Endometrial microvascular endothelial cells (primary cell): ENCODE data around the gene FHIT. TPM values are rescaled to one million over a fixed set of nuclear protein-coding genes. Genes with fewer than 3 reads are reported as not detected.
"Not testable (repeated sequence)": the region's sequence is repeated elsewhere in the genome, so short reads cannot be mapped to it uniquely, and the experiment has no call there.

Source experiments
- in situ Hi-C: cut with HindIII; loops from 2 replicates; pipeline ENCODE4 v1.10.0; 2017; ENCODE audit warnings: low sequenced_read_pairs, low pct_unique_long_range_greater_than_20kb; ENCODE audit errors: inconsistent ontology term
- total RNA-seq: library from RNA; depleted of rRNA; stranded (reverse); fragments of >200 nt; gene quantifications from one replicate; pipeline ENCODE4 v1.2.3, GENCODE V29; 2015; ENCODE audit errors: inconsistent ontology term

FHIT gene
- total RNA-seq, 1 donor from 2014 or later: 0.19 TPM

- in situ Hi-C loops: no loop called here
Observed at GRCh38 chr3:61078048-61078752, 173.1 kb downstream of the FHIT start.

DNA sequence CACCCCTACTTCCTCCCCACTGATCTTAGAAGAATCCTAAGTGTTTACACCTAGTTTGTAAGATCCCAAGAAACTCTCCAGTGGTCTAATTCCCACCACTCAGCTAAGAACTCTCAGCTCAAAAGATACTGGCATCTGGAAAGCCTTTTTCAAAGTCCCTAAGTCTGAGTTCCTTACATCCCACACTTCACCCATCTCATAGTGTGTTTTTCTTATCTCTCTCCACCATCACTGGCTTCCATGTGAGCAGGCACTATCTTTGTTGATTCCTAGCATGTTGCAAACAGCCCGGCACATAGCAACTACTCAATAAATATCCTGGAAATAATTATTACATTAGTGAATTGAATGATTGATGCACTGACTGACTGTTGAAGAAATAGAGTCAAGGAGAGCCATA is 173.7 kb downstream of the FHIT start:
- in situ Hi-C loops: no loop called here

GRCh38 chr3:61074783-61075182 is 176.5 kb downstream of the FHIT start:
- in situ Hi-C loops: no loop called here

DNA sequence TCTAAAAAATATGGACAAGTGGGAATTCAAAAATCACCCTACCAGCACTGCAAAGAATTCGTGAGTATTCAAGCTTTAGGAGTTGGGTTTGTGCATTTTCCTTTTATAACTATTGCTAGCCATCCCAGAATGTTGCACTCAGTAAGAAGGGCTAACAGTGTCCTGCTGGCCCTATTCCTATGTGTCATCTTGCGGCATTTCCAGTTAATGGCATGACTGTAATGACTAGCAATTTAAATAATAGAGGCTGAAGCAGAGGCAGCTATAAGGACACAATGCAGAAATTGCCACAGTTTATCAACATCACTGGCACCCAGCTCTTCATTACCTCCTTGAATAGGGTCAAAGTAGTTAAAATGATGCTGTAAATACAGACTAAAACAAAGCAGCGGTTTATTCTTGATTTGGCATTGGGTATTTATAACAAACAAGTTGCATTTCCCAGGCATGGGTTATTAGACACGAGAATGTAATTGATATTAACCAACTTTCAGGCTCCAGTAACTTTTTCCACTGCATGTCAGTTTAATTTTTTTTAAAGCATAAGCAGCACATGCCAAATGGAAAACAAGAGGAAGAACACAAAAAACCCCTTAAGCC is 177.6 kb downstream of the FHIT start:
- in situ Hi-C loops: no loop called here

DNA sequence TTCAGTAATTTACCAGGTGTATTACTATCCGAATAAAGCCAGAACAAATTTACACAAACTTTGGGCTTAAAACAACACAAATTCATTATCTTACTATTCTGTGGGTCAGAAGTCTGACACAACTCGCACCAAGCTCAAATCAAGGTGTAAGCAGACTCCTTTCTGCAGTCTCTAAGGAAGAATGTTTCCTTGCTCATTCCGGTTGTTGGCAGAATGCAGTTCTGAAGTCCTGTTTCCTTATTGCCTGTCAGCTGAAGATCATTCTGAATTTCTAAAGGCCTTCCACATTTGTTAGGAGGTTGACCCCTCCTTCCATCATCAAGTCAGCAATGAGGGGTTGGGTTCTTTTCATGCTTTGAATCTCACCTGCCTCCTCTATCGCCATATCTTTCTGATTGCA is 183.2 kb downstream of the FHIT start:
- in situ Hi-C loops: no loop called here

- in situ Hi-C loops: no loop called here
Observed at GRCh38 chr3:61066800-61067199, 184.5 kb downstream of the FHIT start.

GRCh38 chr3:61066222-61066621 is 185.0 kb downstream of the FHIT start:
- in situ Hi-C loops: not testable (repeated sequence)

GRCh38 chr3:61065451-61066011 is 185.7 kb downstream of the FHIT start:
- in situ Hi-C loops: no loop called here

DNA sequence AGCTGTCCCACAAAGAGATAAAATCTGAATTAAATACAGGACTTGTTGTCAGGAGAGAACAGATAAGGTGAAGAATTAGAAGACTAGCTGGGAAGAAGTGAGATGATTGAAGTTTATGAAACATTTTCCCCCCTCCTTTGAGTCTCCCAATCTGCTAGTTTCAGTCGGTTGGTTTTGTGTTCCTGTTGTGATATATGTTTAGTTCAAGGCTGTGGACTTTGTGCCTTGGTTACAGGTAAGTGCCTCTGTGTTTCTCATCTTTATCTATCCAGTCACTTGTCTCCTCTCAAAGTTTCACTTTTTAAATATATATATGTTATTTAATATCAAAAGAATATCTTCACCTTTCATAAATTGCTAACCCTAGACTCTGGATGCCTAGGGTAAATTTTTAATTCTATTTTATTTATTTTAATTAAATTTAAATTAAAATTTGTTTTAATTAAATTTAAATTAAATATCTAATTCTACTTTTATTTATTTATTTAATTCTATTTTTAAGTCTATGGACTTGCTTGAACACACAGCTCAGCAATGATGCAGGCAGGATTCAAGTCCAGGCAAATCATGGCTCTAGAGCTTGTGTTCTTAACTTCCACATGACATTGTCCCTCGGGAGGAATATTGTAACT is 190.0 kb downstream of the FHIT start:
- in situ Hi-C loops: no loop called here

GRCh38 chr3:61060411-61060861 is 190.8 kb downstream of the FHIT start:
- in situ Hi-C loops: no loop called here

GRCh38 chr3:61058836-61059235 is 192.4 kb downstream of the FHIT start:
- in situ Hi-C loops: no loop called here

DNA sequence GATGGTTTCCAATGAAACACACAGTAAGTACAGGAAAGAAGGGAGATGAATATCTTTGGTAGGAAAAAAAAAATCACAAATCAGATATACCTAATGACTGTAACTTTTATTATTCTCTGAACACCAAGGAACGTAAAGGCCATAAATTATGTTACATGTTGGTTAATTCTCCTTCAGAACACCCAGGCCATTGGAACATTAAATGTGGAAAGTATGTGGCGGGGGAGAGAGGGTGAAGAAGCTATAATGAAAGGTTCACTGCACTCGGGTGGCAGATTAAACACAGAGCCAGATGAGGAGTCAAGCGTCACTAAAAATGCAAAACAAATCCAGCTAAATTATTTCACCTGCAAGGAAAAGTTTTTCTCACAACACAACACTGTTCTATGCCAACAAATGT is 193.8 kb downstream of the FHIT start:
- in situ Hi-C loops: no loop called here

- in situ Hi-C loops: no loop called here
Observed at GRCh38 chr3:61055447-61055846, 195.8 kb downstream of the FHIT start.

DNA sequence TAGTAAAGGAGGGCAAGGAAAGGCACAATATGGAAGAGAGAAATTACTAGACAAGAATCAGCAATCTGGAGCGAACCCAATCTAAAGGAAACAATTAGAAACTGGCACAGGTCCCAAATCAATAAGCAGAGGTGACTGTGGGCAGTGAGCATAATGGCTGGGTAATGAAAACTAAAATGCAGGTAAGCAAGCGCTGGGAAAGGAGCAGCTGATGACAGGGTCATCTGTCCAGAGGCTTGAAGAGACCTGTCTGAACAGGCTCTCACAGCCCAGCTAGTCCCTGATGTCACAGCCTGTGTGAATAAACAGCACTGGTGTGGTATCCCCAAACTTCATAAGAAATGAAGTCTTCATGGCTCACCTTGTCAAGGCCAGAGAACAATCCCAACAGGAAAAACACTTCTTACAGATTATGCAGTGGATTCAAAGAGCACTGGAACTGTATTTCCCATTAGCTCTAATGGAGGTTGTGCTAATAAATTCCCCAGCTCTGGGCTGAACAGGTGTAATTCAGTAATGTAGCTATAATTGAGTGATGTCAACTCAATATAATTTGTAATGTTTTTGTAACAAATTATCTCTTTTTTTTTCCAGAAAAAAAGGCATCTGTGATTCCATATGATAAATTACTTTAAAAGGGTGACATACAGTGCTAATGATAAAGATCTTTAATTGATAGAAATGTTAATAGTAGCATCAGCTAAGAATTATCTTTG is 197.3 kb downstream of the FHIT start:
- in situ Hi-C loops: no loop called here

GRCh38 chr3:61052851-61053250 is 198.4 kb downstream of the FHIT start:
- in situ Hi-C loops: no loop called here

- in situ Hi-C loops: no loop called here
Observed at GRCh38 chr3:61051666-61052065, 199.6 kb downstream of the FHIT start.

DNA sequence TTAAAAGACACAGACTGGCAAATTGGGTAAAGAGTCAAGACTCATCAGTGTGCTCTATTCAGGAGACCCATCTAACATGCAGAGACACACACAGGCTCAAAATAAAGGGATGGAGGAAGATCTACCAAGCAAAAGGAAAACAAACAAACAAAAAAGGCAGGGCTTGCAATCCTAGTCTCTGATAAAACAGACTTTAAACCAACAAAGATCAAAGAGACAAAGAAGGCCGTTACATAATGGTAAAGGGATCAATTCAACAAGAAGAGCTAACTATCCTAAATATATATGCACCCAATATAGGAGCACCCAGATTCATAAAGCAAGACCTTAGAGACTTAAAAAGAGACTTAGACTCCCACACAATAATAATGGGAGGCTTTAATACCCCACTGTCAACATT is 206.1 kb downstream of the FHIT start:
- in situ Hi-C loops: not testable (repeated sequence)

DNA sequence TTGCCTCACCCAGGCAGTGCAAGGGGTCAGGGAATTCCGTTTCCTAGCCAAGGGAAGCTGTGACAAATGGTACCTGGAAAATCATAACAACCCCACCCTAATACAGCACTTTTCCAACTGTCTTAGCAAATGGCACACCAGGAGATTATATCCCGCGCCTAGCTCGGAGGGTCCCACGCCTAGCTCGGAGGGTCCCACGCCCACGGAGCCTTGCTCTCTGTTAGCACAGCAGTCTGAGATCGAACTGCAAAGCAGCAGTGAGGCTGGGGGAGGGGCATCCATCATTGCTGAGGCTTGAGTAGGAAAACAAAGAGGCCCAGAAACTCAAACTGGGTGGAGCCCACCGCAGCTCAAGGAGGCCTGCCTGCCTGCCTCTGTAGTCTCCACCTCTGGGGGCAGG is 208.1 kb downstream of the FHIT start:
- in situ Hi-C loops: no loop called here

GRCh38 chr3:61040618-61041017 is 210.6 kb downstream of the FHIT start:
- in situ Hi-C loops: no loop called here
